HG02840 (cell line): ENCODE measurements around the gene RAB29.
A peak's percentile ranks its signal among the peaks of the same experiment; 100 is the strongest.

Experiments
- ATAC-seq: cut with Tn5 transposase; IDR thresholded peaks from one replicate; pipeline ENCODE4 v1.9.1; 2021; ENCODE audit warnings: mild to moderate bottlenecking, moderate library complexity, moderate number of reproducible peaks; ENCODE audit not compliant: unreplicated experiment, low FRiP score

RAB29 gene, protein sequence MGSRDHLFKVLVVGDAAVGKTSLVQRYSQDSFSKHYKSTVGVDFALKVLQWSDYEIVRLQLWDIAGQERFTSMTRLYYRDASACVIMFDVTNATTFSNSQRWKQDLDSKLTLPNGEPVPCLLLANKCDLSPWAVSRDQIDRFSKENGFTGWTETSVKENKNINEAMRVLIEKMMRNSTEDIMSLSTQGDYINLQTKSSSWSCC

DNA sequence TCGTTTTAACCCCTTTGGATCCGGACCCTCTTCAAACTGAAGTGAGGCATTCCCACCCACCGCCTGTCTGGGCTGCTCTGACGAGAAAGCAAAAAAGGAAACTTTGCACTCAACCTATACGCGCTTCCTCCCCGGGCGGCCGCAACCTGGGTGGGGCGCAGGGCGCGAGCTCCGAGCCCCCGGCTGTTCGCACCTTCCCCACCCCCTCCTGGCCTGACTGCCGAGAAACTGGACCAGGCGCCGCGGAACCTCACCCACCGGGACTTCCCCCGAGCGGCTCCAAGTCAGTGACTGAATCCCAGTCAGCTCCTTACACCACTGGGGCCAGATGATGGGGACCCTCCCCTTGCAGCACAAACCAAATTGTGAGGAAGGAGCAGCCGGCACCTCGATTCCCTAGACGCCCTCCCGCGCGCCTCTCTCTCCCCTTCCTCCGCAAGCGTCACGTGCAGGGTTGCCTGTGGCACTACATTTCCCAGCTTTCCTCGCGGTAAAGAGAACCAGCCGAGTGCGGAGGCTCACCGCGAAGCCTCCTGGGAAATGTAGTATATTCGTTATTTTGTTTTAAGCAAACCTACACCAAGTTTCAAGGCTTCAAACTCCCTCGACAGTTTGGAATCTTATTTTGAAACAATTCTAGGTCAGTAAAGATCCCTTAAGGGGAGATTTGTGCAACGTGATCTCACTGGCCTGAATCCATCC lies at the start of gene RAB29:
Gene RAB29 (minus strand): TSS at position 468 of the 702 bp plus-strand sequence. CDS start 526 bp downstream, outside the sequence.
- peak; percentile 76 for ATAC-seq

DNA sequence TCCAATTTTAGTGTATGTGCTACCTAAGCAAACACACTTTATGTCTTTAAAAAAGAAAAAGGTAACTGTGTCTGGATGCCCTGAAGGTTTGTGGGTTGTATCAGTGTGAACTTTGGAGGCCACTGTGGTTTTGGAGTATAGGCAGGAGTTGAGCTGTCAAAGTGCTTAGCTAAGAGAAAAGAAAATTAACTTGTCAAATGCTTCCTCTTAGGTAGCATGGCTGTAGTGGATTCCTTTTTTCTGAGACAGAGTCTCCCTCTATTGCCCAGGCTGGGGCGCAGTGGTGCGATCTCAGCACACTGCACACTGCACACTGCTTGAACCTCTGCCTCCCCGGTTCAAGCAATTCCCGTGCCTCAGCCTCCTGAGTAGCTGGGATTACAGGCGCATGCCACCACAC lies 48.9 kb upstream of the RAB29 start:
- no peak for ATAC-seq

DNA sequence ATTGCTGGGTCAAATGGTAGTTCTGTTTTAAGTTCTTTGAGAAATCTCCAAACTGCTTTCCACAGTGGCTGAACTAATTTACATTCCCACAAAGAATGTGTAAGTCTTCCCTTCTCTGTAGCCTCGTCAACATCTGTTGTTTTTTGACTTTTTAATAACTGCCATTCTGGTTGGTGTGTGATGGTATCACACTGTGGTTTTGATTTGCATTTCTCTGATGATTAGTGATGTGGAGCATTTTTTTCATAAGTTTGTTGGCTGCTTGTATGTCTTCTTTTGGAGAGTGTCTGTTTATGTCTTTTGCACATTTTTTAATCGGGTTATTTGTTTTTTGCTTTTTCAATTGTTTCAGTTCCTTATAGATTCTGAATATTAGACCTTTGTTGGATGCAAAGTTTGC lies 48.0 kb upstream of the RAB29 start:
- peak; percentile 69 for ATAC-seq

DNA sequence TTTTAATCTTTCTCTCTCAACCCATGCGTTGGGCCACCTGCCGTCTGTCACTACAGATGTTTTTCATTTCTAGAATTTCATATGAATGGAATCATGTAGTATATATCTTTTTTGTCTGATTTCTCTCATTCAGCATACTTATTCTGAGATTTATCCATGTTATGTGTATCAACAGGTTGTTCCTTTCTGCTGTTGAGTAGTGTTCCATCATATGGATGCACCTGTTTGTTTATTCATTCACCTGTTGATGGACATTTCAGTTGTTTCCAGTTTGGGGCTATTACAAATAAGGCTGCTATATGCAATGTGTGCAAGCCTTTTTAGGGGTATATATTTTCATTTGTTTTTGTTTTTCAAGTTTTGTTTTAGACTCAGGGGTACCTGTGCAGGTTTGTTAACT lies 47.1 kb upstream of the RAB29 start:
- no peak for ATAC-seq

DNA sequence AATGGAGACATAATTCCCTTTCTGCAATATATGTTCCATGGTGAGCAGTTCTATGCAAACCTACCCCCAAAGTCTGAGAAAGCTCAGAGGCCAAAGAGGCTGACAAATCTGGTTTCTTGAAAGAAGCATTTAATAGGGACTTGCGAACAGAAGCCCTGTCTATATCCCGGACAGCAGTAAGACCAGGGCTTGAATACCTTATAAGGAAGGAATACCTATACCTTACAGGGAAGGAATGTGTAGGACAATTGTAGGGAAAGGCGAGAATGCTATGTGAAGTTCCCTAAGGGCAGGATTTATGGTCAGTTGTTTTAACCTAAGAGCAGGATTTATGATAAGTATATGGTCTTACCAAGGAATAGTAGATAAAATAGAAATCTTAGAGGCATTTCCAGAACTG lies 42.7 kb upstream of the RAB29 start:
- no peak for ATAC-seq

DNA sequence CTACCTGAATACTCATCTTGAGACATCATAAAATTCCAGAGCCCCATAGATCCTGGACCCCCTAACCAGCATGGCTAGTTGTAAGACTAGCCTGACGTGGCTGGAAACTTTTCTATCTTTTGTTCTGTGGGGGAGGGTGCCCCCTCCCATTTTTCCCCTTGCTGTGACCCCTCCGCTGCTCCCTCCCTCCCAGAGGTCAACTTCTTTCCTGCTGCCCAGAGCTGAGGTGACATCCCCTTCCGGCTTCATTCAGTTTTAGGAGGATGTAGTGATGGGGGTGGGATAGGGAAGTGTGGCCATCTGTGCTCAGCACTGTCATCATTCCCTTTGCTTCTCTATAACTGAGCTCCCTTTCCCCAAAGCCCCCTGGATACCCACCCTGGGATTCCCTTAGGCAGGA lies 42.1 kb upstream of the RAB29 start:
- no peak for ATAC-seq

DNA sequence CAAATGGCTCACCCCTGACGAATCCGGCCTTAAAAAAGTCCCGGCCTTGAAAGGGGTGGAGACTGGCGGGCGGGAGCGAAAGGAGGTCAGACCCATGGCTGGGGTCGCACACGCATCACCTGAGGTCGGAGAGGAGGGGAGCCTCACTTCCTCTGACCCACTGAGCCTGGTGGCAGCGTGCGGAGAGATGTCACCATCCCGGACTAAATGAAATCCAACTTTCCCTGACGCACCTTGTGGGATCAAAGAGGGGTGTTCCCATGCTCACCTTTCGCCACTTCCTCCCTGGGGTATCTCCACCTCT lies 38.4 kb upstream of the RAB29 start:
- ATAC-seq: no peak

DNA sequence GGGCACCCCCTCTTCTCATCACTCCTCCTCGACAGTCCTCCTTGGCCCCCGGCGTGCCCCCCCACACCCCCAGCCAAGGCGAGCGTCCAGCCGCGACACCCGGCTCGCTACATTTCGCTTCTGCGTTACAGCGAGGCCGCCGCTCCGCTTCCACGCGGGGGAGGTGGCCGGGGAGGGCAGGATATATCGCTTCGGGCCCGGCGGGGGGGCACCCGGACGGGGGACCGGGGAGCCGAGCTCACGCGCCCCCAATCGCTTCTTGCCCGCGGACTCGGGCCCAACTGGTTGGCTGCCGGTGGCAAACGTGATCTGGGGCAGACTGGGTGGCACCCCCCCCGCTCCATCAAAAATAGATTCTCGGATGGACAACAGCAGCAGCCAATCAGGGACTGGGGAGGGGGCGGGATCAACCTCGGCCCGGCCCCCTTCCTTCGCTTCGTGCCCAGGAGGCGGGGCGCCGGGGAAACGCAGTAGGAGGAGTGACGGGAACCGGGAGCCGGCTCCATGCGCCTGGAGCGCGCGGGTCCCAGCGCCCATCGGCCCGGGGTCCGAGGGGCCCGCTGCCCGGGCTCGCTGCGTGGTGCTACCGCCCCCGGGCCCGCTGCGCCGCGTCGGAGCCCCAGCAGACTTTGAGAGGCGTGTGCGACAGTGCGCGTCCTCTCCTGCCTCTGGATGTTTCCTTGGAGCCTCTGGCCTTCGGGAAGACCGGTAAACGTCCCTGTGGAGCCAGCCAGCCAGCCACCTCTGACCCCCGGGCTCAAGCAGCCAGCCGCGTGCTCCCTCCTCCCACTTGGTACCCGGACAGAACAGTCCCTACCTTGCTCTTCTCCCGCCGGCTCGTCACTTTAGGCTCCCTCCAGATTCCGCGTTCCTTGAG lies 37.8 kb upstream of the RAB29 start, which contains the start of gene SLC41A1:
Gene SLC41A1 (minus strand): TSS at position 321 of the 877 bp plus-strand sequence. CDS start 2,757 bp downstream, outside the sequence.
- ATAC-seq: peak; percentile 87

DNA sequence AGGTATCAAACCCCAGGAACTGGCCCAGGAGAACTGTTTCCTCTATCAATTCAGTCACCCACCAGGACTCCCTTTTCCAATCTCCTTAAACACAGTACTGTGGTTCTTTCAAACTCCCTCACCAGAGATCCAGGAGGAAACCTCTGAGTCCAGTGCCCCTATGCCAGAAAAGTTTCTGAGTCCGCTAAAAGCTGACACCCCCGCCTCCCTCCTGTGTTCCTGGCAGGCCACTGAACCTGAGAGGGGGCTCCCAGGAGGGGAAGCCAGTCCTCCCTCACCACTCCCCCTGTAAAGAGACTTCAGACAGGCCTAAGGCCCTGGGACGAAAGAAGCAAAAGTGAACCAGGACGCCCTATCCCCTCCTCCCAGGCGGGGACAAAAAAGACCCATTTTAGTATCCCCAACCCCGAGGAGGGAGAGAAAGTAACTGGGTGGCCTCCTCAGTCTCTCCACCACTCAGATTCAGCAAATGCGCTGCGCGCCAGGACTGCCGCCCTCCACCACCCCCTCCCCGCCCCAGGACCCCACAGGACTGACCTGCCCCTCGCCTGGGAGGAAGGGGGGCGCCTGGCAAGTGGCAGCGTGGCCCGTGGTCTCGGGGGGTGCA lies 37.1 kb upstream of the RAB29 start:
- ATAC-seq: peak; percentile 15

DNA sequence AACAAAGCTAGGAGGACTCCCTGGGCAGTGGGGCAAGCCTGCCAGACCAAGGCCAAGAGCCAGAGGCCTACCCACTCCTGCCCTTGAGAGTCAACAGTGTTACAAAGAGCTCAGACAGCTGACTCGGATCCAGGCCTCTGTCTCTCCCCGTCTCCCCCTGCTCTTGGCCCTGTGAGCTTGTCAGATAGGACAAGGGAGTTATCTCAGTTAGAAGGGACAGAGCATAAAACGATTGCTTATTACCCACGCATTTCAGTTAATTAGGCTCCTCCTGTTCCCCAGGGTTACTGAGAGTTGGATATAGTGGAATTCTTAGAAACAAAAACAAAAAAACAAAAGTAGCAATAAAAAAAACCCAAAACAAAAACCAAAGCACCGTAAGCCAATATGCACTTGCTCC lies 36.4 kb upstream of the RAB29 start:
- no peak for ATAC-seq

DNA sequence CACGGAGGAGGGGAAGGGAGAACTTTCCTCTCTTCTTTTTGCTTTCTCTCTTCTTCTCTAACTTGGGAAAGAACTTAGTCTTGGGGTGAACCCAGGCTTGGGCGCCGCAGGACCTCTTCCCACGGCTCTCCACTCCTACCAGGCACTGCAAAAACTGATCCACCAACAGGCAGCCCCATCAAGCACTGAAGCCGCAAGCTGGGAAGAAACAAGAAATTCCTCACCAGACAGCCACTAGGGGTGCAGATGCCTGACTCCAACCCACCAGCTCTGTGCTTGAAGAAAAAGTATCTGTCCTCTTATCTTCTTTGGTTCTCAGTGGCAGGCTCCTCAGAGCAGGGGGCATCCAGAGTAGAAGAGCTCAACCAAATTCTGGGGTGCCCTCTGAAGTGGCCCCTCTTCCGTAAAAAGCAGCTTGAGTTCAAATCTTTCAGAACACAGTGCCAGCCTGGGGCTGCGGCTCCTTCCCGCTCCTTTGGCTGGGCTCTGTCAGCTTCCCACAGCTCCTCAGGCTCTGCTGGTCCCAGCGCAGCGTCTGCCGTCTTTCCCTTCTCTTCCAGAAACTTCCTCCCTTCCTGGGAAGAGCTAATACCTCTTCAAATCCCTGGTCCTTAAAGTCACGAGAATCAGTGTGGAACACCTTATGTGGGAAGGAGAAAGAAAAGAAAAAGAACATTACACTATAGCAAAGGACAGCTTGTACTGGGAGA lies 35.3 kb upstream of the RAB29 start:
- ATAC-seq: no peak

DNA sequence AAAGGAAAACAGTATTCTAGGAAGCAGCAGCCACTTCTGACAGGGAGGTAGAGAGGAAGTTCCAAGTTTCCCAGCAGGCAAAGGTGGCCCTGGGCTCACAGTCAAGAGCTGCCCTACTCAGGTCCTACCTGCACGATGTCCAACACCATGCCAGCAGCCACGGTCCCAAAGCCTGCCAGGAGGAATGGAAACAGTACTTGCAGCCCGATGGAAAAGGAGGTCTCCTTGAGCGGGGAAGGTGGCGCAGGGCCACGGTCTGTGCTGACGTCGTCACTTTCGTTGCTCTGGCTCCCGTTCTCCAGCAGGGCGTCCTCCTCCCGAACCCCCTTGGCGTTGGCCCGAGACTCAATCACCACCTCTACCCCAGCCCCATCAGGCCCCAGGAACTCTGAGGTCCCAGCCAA lies 34.7 kb upstream of the RAB29 start:
- no peak for ATAC-seq

DNA sequence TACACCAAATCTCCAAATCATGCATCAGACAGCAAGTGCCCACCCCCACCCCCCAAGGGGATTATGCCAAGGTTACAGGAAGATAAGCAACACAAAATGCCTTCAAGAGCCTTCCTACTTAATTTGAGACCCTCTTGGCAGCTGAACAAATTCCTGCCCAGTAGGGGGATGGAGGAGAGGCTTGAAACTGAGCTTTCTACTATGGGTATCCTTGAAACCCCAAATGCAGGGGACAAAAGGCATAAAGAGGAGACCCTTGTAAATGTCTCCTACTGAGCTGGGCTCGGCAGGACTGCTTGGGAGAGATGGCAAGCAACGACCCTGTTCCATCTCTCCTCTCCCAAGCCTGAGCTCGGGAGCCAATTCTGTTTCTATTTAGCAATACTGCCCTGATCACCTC lies 34.2 kb upstream of the RAB29 start:
- ATAC-seq: no peak

DNA sequence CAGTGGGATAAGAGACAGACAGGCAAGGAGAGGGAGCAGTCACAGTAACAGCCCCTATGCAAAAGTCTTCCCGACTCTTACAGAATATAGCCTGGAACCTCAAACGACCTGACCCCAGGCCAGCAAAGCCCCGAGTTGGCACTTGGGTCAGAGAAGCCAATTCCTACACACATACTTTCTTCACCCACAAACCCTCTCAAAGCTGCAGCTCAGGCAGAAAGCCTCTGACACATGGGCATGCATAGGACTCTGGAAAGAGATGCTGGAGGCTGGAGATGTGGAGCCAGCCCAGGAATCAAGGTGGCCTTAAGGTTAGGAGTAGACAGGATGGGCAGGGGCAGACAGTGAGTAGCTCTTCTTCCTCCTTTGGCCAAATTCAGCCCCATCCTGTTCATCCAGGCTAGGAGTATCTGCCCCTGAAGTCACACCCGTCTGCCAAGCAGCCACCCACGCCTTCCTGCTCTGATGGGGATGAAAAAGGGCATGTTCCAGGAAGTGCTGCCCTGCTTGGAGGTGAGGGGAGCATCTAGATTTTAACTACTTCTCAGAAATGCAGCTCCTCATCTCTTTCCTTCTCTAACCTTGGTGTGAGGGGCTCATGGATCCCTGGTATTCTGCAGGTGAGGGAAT lies 29.9 kb upstream of the RAB29 start:
- ATAC-seq: no peak

DNA sequence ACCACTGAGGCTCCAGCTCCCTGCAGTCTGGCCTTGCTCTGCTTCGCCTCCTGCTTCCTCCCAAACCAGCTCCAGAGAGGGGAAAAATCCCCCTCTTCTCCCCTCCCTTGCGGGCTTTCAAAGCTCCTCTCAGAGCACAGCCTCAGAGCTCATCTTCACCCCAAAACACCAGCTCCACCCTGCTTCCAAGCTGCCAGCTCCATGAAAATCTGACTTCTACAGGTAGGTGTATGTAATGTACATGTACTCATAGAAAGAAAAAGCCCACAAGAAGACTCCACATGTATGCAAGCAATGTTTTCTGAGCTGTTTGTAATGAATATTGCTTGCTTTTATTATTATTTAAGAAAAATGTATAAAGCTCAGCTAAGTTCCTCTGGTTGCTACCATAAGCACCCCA lies 29.3 kb upstream of the RAB29 start:
- ATAC-seq: no peak

DNA sequence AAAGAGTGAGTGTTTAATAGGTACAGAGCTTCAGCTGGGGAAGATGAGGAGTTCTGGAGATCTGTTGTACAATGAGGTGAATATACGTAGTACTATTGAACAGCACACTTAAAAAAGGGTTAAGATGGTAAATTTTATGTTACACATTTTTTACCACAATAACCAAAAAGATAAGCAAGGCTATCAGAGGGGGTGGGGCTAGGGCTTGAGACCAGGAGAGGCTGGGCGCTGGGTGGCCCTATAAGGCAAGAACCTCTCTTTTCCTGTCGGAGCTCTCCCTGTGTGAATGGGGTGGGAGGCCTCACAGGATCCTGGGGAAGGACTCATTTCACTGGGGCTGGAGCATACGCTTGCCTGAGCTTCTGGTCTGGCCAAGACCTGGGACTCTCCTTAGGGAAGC lies 28.7 kb upstream of the RAB29 start:
- no peak for ATAC-seq

DNA sequence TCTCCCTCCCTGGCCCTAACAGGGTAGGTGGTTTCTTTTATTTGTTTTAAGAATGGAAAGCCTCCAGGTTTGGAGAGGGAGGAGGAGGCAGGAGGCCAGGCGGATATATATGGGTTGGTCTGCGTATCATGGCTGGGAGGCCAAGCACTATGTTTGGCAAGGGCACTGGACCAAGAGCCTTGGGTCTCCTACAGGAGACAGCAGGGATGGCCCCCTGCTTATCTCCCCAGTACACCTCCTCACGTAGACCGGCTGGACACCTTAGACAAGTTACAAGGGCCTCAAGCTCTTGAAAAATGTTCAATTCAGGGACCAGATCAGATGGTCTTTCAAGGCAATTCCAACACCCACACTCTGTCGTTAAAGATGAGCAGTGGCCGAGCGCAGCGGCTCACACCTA lies 26.8 kb upstream of the RAB29 start:
- ATAC-seq: no peak

DNA sequence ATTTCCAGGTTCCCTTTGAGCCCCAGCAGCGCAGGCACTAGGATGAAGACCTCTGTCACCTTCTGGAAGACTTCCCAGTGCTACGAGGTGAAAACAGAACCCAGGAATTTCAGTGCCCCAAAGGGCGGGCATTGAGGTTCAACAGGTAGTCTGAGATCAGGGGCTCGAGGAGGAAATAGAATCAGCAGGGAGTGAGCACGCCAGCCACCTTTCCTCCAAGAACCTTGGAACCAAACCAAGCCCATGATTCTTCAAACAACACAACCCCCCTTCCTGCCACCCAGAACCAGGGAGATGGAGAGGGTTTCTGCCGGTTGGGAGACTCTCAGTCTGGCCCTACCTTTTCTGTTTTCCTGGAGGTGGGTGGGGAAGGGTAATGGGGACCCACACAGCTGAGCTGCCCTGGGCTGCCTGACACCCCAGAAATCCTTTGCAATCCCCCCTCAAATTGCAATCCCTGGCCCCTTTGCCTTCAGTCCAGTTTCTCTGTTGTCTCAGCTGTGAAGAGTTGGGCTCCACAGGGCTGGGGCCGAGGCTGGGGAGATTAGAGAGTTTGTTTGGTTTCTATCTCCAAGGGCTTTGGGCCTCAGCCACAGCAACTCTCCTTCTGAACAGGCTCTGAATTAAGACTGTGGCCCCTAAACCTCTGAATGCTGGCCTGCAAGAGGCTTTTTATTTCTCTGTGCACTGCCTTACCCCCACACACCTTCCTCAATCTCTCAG lies 25.9 kb upstream of the RAB29 start:
- ATAC-seq: no peak

DNA sequence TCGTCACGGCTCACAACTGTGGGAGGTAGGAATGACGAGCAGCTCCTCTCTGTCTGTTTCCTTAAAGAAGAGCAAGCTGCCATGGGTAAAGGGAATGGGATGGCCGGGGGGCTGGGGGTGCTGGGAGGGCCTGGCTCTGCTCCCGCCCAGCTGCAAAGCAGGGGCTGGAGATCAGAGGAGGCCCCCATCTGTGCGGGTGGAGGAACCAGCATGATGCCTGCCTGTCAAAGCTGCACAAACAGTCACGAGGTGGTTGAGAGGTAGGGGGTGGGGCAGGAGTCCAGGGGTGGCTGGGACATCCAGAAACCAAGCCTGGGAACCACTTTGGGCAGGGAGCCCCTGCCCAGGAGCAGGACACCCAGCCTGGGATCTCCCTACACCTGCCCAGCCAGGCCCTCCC lies 25.1 kb upstream of the RAB29 start:
- ATAC-seq: no peak
